Measurements from ENCODE around the gene FBXL7.

DNA sequence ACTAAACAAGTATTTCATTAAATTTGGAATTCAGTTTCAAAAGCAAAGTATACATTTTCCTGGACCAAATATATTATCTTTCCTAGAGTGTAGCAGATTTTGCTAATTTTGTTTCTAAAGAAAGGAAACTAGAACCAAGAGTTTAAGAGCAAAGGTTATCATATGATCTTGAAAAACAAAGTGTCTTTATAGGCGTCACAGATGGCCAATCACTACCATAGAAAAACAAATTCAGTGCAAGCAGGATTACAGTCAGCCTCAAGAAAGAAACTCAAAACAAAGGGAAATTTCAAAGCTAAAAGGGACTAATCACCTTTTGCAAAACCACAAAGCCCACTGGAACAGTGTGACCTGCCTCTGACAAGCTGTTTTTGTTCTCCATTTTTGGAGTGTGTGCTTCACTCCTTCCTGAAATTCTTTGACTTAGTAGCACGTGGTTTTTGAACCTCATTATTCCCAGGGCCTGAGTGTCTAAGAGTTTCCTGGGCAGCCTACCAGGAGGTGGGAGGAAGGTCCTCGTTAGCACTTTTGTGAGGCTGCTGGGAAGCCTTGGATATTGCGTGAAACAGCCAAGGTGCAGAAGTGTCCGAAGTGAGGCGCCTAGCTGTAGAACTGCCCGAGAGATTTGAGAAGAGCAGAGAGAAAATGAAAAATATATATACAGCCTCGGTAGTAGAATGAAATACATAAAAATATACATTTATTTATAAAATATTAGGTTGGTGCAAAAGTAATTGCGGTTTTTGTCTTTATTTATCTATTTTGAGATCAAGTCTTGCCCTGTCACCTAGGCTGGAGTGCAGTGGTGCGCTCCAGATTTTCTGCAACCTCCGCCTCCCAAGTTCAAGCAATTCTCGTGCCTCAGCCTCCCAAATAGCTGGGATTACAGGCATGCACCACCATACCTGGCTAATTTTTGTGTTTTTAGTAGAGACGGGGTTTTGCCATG lies 433.6 kb downstream of the FBXL7 start:
- TF ChIP-seq, protein P1, sequence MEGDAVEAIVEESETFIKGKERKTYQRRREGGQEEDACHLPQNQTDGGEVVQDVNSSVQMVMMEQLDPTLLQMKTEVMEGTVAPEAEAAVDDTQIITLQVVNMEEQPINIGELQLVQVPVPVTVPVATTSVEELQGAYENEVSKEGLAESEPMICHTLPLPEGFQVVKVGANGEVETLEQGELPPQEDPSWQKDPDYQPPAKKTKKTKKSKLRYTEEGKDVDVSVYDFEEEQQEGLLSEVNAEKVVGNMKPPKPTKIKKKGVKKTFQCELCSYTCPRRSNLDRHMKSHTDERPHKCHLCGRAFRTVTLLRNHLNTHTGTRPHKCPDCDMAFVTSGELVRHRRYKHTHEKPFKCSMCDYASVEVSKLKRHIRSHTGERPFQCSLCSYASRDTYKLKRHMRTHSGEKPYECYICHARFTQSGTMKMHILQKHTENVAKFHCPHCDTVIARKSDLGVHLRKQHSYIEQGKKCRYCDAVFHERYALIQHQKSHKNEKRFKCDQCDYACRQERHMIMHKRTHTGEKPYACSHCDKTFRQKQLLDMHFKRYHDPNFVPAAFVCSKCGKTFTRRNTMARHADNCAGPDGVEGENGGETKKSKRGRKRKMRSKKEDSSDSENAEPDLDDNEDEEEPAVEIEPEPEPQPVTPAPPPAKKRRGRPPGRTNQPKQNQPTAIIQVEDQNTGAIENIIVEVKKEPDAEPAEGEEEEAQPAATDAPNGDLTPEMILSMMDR (IDR thresholded peaks at IDR 0.05; ENCODE audit: low read depth, low read length): no peak
- no peak for TF ChIP-seq EZH2phosphoT487 (IDR thresholded peaks at IDR 0.05; ENCODE audit: low read depth)

Data from OCI-LY3 (cell line).